SK-N-SH treated with all-trans-retinoic acid at 6 μM for 48 hours (cell line): ENCODE measurements around the gene TSPAN18.

Experiments used
- ARNTL ChIP-seq: fragments of 450-650 bp; formaldehyde crosslinking; IDR thresholded peaks from 2 replicates; pipeline ENCODE4 v1.5.0; 2020; ENCODE audit warnings: low read depth, mild to moderate bottlenecking, moderate library complexity, borderline replicate concordance
- BACH2 ChIP-seq: fragments of 250-450 bp; sonication (Bioruptor Pico); IDR thresholded peaks from 2 replicates; pipeline ENCODE4 v1.9.0; 2021; ENCODE audit warnings: mild to moderate bottlenecking, borderline replicate concordance
- GLIS3 ChIP-seq: fragments of 250-450 bp; sonication (Bioruptor Pico); IDR thresholded peaks from 2 replicates; pipeline ENCODE4 v1.5.0; 2020; ENCODE audit warnings: mild to moderate bottlenecking, moderate library complexity
- OSR1 ChIP-seq: fragments of 250-450 bp; sonication (Bioruptor Pico); IDR thresholded peaks from 2 replicates; pipeline ENCODE4 v1.8.0; 2022; ENCODE audit warnings: moderate library complexity, mild to moderate bottlenecking, inconsistent platforms
- TCF4 ChIP-seq: fragments of 250-450 bp; sonication (Bioruptor Pico); IDR thresholded peaks from 2 replicates; pipeline ENCODE4 v1.8.0; 2021; ENCODE audit warnings: mild to moderate bottlenecking, moderate library complexity, borderline replicate concordance
- ZFP30 ChIP-seq: fragments of 450-650 bp; formaldehyde crosslinking; IDR thresholded peaks from 2 replicates; pipeline ENCODE4 v1.5.0; 2022; ENCODE audit warnings: mild to moderate bottlenecking, moderate library complexity
- ZNF565 ChIP-seq: fragments of 450-650 bp; formaldehyde crosslinking; conservative IDR thresholded peaks from 2 replicates; pipeline ENCODE4 v1.5.0; 2020; ENCODE audit warnings: low read depth, mild to moderate bottlenecking, moderate library complexity
- TF ChIP-seq, protein P1 (sequence below): fragments of 250-450 bp; sonication (Bioruptor Pico); IDR thresholded peaks from 2 replicates; pipeline ENCODE4 v1.8.0; 2020; ENCODE audit warnings: mild to moderate bottlenecking, moderate library complexity, borderline replicate concordance
- TF ChIP-seq, protein P2 (sequence below): fragments of 250-450 bp; sonication (Bioruptor Pico); IDR thresholded peaks from 2 replicates; pipeline ENCODE4 v1.5.1; 2021; ENCODE audit warnings: mild to moderate bottlenecking, moderate library complexity
- TF ChIP-seq, protein P3 (sequence below): fragments of 250-450 bp; sonication (Bioruptor Pico); IDR thresholded peaks from 2 replicates; pipeline ENCODE4 v1.5.0; 2020; ENCODE audit warnings: mild to moderate bottlenecking, moderate library complexity
- TF ChIP-seq, protein P4 (sequence below): fragments of 250-450 bp; sonication (Bioruptor Pico); IDR thresholded peaks from 2 replicates; pipeline ENCODE4 v1.5.1; 2020; ENCODE audit warnings: low read depth, mild to moderate bottlenecking, moderate library complexity
- TF ChIP-seq, protein P5 (sequence below): fragments of 250-450 bp; sonication (Bioruptor Pico); IDR thresholded peaks from 2 replicates; pipeline ENCODE4 v1.8.0; 2021; ENCODE audit warnings: low read depth, mild to moderate bottlenecking, moderate library complexity, borderline replicate concordance

DNA sequence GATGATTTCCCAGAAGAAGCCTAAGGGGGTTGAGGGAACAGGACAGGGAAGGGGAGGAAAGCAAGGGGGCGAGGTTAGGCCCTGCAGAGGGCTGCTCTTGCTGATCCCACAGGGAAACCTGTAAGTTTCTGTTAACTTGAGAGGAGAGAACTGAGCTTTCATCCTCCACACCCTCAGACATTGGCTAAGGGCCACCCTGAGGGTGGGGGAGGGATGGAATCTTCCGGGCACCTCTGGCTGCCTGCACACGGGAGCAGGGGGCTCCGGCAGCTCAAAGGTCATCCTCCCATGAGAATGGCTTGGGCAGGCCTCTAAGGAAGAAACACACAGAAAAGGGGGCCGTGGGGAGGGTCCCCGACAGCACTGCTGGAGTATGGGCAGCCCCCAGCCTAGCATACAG is 108.1 kb downstream of the TSPAN18 start:
- TF ChIP-seq GLIS3 (CRISPR knock-in tag) (no peak), TCF4 (CRISPR knock-in tag) (no peak), OSR1 (CRISPR knock-in tag) (no peak), ZFP30 (CRISPR knock-in tag) (no peak), BACH2 (no peak), ZNF565 (CRISPR knock-in tag) (no peak), ARNTL (CRISPR knock-in tag) (no peak)
- TF ChIP-seq, protein P1, sequence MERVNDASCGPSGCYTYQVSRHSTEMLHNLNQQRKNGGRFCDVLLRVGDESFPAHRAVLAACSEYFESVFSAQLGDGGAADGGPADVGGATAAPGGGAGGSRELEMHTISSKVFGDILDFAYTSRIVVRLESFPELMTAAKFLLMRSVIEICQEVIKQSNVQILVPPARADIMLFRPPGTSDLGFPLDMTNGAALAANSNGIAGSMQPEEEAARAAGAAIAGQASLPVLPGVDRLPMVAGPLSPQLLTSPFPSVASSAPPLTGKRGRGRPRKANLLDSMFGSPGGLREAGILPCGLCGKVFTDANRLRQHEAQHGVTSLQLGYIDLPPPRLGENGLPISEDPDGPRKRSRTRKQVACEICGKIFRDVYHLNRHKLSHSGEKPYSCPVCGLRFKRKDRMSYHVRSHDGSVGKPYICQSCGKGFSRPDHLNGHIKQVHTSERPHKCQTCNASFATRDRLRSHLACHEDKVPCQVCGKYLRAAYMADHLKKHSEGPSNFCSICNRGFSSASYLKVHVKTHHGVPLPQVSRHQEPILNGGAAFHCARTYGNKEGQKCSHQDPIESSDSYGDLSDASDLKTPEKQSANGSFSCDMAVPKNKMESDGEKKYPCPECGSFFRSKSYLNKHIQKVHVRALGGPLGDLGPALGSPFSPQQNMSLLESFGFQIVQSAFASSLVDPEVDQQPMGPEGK (CRISPR knock-in tag) = no peak
- TF ChIP-seq, protein P2, sequence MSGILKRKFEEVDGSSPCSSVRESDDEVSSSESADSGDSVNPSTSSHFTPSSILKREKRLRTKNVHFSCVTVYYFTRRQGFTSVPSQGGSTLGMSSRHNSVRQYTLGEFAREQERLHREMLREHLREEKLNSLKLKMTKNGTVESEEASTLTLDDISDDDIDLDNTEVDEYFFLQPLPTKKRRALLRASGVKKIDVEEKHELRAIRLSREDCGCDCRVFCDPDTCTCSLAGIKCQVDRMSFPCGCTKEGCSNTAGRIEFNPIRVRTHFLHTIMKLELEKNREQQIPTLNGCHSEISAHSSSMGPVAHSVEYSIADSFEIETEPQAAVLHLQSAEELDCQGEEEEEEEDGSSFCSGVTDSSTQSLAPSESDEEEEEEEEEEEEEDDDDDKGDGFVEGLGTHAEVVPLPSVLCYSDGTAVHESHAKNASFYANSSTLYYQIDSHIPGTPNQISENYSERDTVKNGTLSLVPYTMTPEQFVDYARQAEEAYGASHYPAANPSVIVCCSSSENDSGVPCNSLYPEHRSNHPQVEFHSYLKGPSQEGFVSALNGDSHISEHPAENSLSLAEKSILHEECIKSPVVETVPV (CRISPR knock-in tag) = no peak
- TF ChIP-seq, protein P3, sequence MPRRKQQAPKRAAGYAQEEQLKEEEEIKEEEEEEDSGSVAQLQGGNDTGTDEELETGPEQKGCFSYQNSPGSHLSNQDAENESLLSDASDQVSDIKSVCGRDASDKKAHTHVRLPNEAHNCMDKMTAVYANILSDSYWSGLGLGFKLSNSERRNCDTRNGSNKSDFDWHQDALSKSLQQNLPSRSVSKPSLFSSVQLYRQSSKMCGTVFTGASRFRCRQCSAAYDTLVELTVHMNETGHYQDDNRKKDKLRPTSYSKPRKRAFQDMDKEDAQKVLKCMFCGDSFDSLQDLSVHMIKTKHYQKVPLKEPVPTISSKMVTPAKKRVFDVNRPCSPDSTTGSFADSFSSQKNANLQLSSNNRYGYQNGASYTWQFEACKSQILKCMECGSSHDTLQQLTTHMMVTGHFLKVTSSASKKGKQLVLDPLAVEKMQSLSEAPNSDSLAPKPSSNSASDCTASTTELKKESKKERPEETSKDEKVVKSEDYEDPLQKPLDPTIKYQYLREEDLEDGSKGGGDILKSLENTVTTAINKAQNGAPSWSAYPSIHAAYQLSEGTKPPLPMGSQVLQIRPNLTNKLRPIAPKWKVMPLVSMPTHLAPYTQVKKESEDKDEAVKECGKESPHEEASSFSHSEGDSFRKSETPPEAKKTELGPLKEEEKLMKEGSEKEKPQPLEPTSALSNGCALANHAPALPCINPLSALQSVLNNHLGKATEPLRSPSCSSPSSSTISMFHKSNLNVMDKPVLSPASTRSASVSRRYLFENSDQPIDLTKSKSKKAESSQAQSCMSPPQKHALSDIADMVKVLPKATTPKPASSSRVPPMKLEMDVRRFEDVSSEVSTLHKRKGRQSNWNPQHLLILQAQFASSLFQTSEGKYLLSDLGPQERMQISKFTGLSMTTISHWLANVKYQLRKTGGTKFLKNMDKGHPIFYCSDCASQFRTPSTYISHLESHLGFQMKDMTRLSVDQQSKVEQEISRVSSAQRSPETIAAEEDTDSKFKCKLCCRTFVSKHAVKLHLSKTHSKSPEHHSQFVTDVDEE (CRISPR knock-in tag) = no peak
- TF ChIP-seq, protein P4, sequence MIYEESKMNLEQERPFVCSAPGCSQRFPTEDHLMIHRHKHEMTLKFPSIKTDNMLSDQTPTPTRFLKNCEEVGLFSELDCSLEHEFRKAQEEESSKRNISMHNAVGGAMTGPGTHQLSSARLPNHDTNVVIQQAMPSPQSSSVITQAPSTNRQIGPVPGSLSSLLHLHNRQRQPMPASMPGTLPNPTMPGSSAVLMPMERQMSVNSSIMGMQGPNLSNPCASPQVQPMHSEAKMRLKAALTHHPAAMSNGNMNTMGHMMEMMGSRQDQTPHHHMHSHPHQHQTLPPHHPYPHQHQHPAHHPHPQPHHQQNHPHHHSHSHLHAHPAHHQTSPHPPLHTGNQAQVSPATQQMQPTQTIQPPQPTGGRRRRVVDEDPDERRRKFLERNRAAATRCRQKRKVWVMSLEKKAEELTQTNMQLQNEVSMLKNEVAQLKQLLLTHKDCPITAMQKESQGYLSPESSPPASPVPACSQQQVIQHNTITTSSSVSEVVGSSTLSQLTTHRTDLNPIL = no peak
- TF ChIP-seq, protein P5, sequence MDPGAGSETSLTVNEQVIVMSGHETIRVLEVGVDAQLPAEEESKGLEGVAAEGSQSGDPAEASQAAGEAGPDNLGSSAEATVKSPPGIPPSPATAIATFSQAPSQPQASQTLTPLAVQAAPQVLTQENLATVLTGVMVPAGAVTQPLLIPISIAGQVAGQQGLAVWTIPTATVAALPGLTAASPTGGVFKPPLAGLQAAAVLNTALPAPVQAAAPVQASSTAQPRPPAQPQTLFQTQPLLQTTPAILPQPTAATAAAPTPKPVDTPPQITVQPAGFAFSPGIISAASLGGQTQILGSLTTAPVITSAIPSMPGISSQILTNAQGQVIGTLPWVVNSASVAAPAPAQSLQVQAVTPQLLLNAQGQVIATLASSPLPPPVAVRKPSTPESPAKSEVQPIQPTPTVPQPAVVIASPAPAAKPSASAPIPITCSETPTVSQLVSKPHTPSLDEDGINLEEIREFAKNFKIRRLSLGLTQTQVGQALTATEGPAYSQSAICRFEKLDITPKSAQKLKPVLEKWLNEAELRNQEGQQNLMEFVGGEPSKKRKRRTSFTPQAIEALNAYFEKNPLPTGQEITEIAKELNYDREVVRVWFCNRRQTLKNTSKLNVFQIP (CRISPR knock-in tag) = no peak
